ENCODE results near the gene CCSER1.
A peak's percentile ranks its signal among the peaks of the same experiment; 100 is the strongest.

The CCSER1 gene

GRCh38 chr4:90128961-90129495, 1.8 kb downstream of the CCSER1 start:
- no peak for DNase-seq (ENCODE audit: low read depth)

DNA sequence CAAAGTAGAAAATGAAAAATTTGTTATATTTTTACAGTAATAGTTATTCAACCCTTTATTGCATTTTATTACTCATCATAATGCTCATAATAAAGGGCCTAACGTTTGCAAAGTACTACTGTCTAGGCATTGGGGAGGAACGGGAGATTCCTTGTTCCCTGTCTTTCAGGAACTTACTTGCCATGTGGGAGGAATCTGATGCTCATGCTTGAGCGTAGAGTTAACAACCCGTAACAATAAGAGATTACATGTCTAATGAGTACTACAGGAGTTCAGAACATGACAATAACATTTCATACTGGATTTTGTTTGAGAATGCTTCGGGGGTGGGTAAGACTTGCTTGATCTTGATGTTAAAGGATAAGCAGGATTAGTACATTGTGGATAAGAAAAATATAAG, 2.9 kb downstream of the CCSER1 start:
- no peak for DNase-seq (ENCODE audit: low read depth)

- peak; percentile 53 for DNase-seq (ENCODE audit: low read depth)
Observed at GRCh38 chr4:90137555-90137954, 10.4 kb downstream of the CCSER1 start.

GRCh38 chr4:90142081-90142480, 14.9 kb downstream of the CCSER1 start:
- no peak for DNase-seq (ENCODE audit: low read depth)

GRCh38 chr4:90145319-90145718, 18.1 kb downstream of the CCSER1 start:
- no peak for DNase-seq (ENCODE audit: low read depth)

- DNase-seq (ENCODE audit: low read depth) = no peak
Observed at GRCh38 chr4:90146306-90146705, 19.1 kb downstream of the CCSER1 start.

DNA sequence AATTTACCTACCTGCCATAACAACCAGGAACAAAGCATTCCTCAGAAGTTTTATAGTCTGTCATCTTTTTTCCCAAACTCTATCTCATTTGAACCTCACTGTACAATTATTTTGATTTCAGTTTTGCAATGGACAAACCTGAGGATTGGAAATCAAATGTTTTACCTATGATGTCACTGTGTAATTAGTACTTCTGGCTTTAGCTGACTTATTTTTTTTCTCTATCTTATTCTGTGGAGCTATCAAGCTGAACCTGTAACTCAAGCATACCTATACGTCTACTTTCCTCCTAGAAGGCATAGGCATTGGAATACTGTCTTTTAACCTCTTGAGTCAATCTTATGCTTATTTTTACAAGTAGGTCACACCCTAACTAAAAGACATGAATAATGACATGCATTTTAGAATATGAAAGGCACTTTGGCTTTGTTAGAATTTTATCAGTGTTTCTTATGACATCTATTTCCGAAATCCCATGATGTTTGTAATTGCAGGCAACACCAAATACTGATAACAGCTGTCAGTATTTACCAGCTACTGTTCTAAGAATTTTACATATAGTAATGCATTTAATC, 21.5 kb downstream of the CCSER1 start:
- DNase-seq (ENCODE audit: low read depth) = no peak

DNA sequence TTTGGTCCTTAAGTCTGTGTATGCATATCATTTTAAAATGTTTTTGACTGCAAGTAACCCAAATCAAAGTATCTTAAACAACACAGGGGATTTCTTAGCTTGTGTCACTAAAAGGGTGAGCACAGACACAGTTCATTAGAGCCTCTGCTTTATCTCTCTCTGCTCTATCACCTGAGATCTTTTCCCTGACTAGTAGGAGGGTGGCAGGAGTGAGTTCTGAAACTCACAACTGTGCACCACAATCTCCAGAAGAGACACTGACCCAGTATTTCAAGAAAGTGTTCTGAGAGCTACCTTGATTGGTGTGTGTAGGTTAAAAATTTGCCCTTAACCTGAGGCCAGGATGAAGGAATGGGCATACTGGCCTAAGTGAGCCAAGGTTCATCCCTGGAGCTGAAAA, 24.8 kb downstream of the CCSER1 start:
- no peak for DNase-seq (ENCODE audit: low read depth)

- DNase-seq (ENCODE audit: low read depth) = peak; percentile 24
Observed at GRCh38 chr4:90159193-90159592, 32.0 kb downstream of the CCSER1 start.

GRCh38 chr4:90160044-90160443, 32.9 kb downstream of the CCSER1 start:
- DNase-seq (ENCODE audit: low read depth) = no peak

GRCh38 chr4:90162566-90162965, 35.4 kb downstream of the CCSER1 start:
- DNase-seq (ENCODE audit: low read depth) = no peak

DNA sequence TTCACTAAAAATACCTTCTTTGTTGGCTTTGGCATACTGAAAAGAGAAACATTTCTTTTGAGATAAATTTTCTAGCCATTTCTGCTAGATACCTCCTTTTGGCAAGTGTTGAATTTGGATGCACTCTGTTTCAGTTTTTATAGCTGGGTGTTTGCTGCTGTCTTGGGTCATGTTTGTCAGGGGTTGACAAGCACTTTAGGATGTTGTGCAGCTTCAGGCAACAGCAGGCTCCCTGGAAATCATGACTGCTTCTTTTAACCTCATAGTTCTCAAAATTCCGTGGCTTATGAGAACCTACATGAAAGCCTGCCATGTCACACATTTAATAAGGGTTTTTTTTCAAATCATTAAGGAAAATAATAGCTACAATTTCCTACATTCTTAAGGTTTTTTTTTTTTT, 36.7 kb downstream of the CCSER1 start:
- no peak for DNase-seq (ENCODE audit: low read depth)

GRCh38 chr4:90165883-90166282, 38.7 kb downstream of the CCSER1 start:
- DNase-seq (ENCODE audit: low read depth) = no peak

- DNase-seq (ENCODE audit: low read depth) = no peak
Observed at GRCh38 chr4:90171491-90171890, 44.3 kb downstream of the CCSER1 start.

DNA sequence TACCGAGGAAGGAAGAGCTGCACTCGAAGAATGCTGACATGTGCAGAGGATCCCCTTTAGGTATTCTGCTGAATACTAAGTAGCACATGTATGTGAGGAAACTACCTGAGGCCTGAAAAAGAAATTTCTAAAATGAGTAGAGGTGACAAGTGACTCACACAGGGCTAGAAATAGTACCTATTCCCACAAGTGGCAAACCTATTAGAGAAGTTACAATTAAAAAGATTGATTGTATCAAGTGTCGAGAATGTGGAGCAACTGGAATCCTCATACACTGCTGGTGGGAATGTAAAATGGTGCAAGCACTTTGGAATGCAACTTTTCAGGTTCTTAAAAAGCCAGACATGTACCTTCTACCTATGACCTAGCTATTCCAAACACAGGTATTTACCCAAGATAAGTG, 47.4 kb downstream of the CCSER1 start:
- DNase-seq (ENCODE audit: low read depth) = no peak

GRCh38 chr4:90181644-90182043, 54.5 kb downstream of the CCSER1 start:
- no peak for DNase-seq (ENCODE audit: low read depth)

GRCh38 chr4:90183254-90183653, 56.1 kb downstream of the CCSER1 start:
- DNase-seq (ENCODE audit: low read depth) = no peak

- DNase-seq (ENCODE audit: low read depth) = no peak
Observed at GRCh38 chr4:90184560-90184959, 57.4 kb downstream of the CCSER1 start.

DNA sequence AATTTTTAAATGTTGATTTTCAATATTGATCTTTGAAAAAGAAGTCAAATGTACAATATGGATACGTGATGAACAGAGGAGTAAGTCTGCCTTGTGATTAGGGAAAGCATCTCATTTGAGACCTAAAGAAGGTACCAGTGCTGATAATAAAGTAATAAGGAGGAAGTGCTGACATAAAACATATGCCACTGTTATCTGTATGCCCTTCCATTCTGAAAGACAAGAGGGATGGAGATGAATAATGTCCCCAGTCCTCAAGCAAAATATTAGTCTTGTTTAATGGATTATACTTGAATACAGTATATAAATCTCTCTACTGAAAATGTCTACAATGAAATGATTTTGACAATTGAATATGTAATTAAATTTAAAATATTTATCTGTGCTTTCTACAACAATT, 58.2 kb downstream of the CCSER1 start:
- DNase-seq (ENCODE audit: low read depth) = no peak

DNA sequence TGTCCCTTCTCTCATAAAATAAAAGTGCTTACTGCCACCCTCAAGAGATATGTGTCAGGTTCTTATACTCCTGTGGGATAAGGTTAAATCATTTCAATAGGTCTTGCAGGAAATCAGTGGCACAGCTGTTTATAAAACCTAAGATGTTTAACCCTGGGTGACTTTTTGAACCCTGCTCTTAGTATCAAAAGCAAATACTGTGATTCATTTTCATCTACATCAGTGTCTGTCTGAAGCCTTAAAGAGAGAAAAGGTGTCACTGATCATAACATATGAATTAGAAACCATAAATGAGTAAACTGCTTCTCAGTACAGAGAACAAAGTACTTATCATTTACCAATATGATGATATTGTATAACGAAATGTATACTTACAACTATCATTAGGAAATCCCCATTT, 59.0 kb downstream of the CCSER1 start:
- DNase-seq (ENCODE audit: low read depth) = no peak

- DNase-seq (ENCODE audit: low read depth) = no peak
Observed at GRCh38 chr4:90187148-90187884, 60.1 kb downstream of the CCSER1 start.

GRCh38 chr4:90189178-90189577, 62.0 kb downstream of the CCSER1 start:
- DNase-seq (ENCODE audit: low read depth) = no peak

GRCh38 chr4:90189946-90190345, 62.8 kb downstream of the CCSER1 start:
- DNase-seq (ENCODE audit: low read depth) = no peak

- no peak for DNase-seq (ENCODE audit: low read depth)
Observed at GRCh38 chr4:90190525-90190924, 63.3 kb downstream of the CCSER1 start.
